ENCODE measurements around the gene MLLT3. TPM values are rescaled to one million over a fixed set of nuclear protein-coding genes. Genes with fewer than 3 reads are reported as not detected.
A peak's percentile ranks its signal among the peaks of the same experiment; 100 is the strongest.

The MLLT3 gene
- total RNA-seq, 1 donor: 84.6 TPM

DNA sequence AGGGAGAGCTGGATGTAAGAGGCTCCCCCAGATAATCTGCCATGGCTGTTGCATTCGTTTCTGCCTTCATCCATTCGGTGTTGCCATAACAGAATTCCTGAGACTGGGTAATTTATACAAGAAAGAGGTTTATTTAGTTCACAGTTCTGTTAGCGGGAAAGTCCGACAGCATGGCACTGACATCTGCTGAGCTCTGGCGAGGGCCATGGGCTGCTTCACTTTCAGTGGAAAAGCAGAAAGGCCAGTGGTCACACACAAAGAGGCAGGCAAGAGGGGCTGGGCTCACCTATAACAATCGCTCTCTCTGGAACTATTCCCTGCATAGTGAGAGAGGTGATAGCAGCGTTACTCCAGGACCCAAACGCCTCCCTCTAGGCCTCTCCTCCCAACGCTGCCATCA, 305.9 kb downstream of the MLLT3 start:
- no peak for DNase-seq (ENCODE audit: low read depth in 2 of 3, low spot score in 2 of 3)

GRCh38 chr9:20315677-20316076, 306.6 kb downstream of the MLLT3 start:
- DNase-seq (ENCODE audit: low read depth in 2 of 3, low spot score in 2 of 3): no peak

GRCh38 chr9:20314981-20315380, 307.3 kb downstream of the MLLT3 start:
- DNase-seq (ENCODE audit: low read depth in 2 of 3, low spot score in 2 of 3): no peak

- no peak for DNase-seq (ENCODE audit: low read depth in 2 of 3, low spot score in 2 of 3)
Measured at GRCh38 chr9:20313415-20313814, 308.9 kb downstream of the MLLT3 start.

DNA sequence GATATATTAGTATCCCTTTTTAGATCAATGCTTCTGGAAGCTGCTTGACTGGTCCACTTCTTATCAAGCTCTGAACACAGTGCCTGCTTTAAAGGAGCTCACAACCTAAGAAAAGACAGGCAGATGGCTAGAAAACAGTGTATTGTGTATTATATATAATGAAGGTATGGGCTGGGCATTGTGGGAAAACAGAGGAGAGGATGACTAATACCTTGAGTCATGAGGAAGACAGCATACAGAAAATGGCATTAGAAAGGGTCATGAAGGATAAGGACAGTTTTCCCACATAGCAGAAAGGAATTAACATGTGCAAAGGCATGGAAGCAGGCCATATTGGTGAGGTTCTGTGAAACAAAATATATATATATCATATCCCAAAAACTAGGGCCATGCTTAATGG, 309.6 kb downstream of the MLLT3 start:
- no peak for DNase-seq (ENCODE audit: low read depth in 2 of 3, low spot score in 2 of 3)

DNA sequence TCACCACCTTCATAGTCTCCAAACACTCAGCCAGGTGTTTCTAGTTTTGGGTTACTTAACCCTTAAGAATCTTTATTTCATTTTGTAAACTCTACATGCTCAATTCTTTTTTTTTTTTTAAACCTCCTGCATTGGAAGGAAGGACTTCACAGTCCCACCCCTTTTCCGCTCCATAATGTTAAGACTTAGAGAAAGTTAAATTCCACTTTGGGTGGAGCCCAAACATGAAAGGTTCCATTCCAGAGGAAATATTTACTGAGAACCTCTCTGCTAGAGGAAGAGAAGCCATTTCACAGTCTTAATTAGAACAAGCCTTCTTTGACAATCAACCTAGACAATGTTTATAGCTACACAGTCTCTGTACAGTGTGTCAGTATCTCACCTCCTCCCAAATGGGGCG, 312.3 kb downstream of the MLLT3 start:
- no peak for DNase-seq (ENCODE audit: low read depth in 2 of 3, low spot score in 2 of 3)

GRCh38 chr9:20309124-20309523, 313.2 kb downstream of the MLLT3 start:
- DNase-seq (ENCODE audit: low read depth in 2 of 3, low spot score in 2 of 3): no peak

- DNase-seq (ENCODE audit: low read depth in 2 of 3, low spot score in 2 of 3): no peak
Measured at GRCh38 chr9:20307621-20308020, 314.7 kb downstream of the MLLT3 start.

GRCh38 chr9:20305452-20305851, 316.8 kb downstream of the MLLT3 start:
- no peak for DNase-seq (ENCODE audit: low read depth in 2 of 3, low spot score in 2 of 3)

- DNase-seq (ENCODE audit: low read depth in 2 of 3, low spot score in 2 of 3): no peak
Measured at GRCh38 chr9:20303996-20304395, 318.3 kb downstream of the MLLT3 start.

DNA sequence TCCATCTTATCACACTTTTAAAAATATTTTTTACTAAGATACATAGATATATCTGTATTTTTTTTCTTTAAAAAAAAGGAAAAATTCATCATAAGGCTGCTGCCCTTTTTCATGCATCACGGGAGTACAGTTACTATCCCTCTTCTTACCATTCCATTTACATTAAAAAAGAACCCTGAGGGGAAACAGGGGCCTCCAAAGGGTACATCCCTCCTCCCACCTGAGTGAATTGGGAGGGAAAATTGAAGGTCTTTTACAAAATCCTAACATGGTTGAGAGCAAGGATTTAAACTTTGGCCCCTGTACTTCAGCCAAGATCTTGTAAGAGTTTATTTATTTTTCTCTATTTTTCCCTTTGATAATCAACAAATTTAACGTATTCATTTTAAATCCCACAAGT, 319.2 kb downstream of the MLLT3 start:
- no peak for DNase-seq (ENCODE audit: low read depth in 2 of 3, low spot score in 2 of 3)

- DNase-seq (ENCODE audit: low read depth in 2 of 3, low spot score in 2 of 3): no peak
Measured at GRCh38 chr9:20302197-20302596, 320.1 kb downstream of the MLLT3 start.

- DNase-seq (ENCODE audit: low read depth in 2 of 3, low spot score in 2 of 3): no peak
Measured at GRCh38 chr9:20300430-20301115, 321.7 kb downstream of the MLLT3 start.

GRCh38 chr9:20297646-20298084, 324.6 kb downstream of the MLLT3 start:
- no peak for DNase-seq (ENCODE audit: low read depth in 2 of 3, low spot score in 2 of 3)

DNA sequence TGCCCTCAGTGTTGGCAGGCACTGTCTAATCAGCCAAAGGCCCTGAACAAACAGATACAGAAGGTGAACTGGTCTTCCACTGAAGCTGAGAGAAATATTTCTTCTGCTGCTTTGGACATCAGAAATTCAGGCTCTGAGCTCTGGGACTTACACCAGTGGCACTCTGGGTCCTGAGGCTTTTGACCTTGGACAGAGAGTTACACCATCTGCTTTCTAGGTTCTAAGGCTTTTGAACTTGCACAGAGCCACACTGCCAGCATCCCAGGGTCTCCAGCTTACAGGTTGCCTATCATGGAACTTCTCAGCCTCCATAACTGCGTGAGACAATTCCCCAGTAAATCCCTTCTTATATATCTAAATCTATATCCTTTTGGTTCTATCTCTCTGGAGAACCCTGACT, 326.7 kb downstream of the MLLT3 start:
- no peak for DNase-seq (ENCODE audit: low read depth in 2 of 3, low spot score in 2 of 3)

DNA sequence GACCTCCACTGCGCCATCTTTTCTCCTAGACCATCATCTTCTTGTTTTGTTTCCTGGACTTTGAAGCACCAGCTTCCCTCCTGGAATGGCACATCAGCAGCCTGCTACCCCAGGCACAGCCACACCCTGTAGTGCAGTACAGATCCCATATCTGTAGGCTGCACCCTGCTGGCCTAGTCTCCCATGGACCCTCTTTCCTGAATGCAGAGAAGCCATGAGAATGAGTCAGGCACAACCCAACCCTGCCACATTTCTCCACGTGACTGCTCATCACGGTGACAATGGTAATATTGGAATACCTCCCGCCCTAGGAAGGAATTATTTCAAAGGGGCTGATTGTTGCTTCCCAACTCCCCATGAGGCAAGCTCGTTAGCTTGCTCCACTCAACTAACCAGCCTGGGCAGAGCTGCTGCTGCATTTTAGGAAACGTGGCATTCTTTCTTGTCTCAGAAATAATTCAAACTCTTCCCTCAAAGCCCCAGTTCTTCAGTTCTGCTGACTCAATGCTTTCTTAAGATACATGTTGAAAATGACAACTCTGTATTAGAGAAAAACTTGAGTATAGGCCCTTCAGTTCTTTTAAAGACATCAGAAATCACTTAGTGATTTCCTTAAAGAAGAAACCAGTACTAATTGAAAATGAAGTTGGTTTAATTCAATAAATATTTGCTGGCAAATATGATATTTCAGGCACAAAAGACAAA, 328.1 kb downstream of the MLLT3 start:
- DNase-seq (ENCODE audit: low read depth in 2 of 3, low spot score in 2 of 3): no peak

DNA sequence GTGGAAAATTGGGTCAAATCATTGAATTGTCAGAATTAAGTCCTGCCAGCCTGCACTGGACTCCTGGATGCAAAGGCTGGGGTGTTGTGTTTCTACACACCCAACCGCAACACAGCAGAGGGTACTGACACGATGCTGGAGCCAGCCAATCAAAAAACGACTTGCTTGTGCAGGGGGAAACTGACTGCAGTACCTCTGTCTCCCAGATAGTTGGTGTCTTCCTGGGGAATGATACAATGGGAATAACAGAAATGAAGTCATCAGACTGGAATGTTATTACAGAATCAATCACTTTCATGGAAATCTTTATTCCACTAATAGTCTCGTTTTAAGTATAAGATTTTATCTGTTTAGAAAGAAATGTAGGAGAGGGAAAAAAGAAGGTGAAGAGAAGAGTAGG, 330.3 kb downstream of the MLLT3 start:
- no peak for DNase-seq (ENCODE audit: low read depth in 2 of 3, low spot score in 2 of 3)

Small RNA genes lying within 50 kb of the gene (small RNA-seq; reads per million reads assigned to genes)
- gene MIR4473 (1.5 reads per million, percentile 54 among the genes with 10 or more reads in this experiment), gene MIR4474 (0.27 reads per million), gene RNU4-26P (not detected)

Other genes starting within 250 kb of the MLLT3 start
- gene FOCAD, start 61.8 kb upstream of the MLLT3 start, total RNA-seq: 26.4 TPM

Data from hematopoietic multipotent progenitor cell (in vitro differentiated cells).